GM19193 (cell line): ENCODE measurements around the gene GCLC.
A peak's percentile ranks its signal among the peaks of the same experiment; 100 is the strongest.

ENCODE experiments used
- POLR2A ChIP-seq: IDR thresholded peaks from 4 replicates; pipeline ENCODE4 v1.6.1; 2011; ENCODE audit not compliant: insufficient read depth, insufficient read length; ENCODE audit errors: extremely low read depth

The GCLC gene

DNA sequence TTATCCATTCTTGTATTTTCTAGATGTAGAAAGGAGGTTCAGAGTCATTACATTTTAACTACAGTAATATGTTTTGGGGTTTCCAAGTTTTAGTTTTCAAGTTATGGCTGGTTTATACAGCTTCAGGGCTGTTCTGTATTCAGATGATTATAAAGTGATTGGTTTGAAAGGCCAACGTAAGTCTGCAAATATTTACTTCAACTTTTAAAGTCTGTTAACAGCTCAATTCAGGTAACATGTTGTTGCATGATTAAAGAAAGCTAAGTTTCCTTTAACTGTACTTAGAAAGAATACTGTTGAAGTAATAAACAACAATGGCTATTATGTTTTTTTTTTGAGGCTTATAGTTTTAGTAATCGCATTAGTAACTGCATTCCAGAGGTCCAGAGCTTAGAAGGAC is 22.8 kb upstream of the GCLC start:
- no peak for TF ChIP-seq POLR2A

DNA sequence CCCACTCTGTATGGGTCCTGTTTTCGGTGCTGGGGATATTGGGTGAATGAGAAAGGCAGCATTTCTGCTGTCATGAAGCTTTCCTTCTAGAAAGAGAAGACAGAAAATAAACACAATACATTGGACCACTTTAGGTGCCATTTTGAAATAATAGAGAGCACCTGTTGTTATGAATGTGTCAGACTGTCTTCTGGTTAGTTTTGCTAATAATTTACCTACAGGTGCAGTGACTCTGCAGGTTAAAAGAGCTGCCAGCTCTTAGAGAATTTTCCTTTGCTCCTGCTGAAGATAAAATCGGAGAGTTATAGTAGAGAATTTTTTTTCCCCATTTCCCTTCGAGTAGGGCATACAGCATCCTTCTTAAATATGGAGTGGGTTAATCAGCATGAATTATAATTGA is 21.9 kb upstream of the GCLC start:
- TF ChIP-seq POLR2A: no peak

DNA sequence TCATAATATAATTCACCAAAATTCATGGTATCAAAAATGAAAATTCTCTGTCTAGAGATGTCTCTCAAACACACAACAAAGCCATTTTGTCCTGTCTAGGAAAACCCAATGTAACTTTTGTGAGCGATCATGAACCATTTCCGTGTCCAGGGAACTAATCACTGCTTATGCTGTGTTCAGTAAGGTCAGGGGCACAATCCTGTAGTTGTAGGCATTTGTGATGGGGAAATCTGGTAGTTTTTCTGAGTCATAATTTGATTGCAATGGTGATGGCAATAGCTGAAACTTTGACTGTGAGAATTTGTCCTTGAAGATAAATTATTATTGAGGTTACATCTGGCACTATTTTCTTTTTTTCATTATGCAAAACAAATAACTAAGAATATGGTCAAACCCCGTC is 21.0 kb upstream of the GCLC start:
- TF ChIP-seq POLR2A: no peak

DNA sequence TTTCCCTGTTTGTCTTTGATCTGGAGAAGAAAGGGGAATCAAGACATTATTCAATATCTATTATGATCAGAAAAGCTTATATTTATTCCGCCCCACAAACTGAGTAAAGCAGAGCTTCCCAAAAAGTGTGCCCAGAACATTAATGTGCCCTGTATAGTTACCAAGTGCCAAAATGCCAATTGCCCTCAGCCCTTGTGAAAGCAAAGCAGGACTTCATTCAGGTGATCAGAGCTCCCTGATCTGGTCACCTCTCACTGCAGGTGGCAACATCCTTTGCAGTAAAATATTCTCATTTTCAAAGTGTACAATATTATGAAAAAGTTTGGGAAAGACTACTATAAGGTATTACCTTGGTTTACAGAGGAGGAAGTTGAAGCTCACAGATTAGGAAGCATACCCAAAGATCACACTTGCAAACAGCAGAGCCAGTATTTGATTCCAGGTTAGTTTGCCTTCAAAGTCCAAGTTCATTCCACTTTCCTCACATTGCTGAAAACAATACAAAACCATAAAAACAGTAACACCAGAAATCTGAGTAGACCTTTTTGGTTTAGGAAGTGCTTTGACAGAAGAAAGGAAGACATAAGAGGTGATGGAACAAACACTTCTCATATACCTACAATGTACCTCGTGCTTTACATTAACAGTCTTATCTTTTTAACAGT is 19.6 kb upstream of the GCLC start:
- no peak for TF ChIP-seq POLR2A

DNA sequence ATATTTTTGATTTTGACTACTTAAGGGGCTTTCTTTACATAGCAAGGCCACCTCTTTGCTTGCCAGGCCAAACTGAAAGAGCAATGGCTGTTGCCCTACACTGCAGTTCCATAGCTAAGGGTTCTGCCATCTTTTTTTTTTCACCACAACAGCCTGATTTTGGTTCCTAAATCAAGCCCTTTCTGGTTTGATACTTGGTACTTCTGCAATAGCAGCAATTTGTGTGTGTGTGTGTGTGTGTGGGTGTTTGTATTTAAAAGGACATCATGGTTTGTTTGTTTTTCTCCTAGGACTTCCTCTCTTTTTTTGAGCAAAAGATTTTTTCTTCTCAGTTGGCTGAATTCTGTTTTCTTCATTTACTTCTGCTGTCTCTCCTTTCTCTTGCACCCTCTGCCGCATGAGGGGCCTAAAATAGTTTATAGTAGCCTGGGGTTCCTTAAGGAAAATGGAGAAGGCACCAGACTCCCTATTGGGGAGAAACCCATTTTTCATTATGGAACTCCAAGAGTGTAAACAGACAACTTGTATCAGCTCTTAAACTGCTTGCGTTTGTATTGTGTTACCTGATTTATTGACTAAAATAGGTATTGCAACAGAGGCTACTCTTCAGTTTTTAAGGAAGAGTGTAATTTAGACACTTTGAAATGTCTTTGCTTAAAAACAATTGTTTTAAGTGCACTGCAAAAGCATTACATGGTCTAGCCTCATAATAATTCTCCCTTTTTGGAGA is 12.2 kb upstream of the GCLC start:
- TF ChIP-seq POLR2A: no peak

DNA sequence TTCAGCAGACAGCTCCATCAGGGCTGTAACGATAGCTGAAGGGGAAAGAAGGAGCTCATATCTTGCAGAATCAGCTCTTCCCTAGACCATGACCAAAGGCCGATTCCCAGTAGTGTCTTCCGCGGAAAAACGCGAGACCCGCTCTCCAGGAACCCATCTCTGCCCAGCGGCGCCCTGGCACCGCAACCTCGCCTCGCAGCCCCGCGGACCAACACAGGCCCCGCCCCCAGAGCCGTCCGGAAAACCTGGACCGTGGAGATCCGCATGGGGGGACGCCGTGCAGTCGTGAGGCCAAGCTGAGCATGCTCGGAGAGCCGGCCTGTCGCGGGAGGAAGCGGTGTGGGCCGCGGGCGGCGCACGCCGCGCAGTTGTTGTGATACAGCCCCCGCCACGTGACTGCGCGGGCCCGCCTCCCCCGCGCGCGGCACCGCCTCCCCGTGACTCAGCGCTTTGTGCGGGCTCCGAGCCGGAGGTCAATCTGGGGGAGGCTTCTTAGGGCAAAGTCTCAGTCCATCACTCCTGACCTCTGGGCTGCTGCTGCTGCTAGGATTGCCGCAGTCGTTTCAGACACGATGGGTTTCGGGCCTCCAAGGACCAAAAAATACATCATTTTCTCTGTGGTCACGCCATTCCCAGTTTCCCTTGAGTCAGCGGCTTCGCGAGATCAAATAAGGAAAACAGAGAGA is 3.1 kb upstream of the GCLC start:
- peak; percentile 58 for TF ChIP-seq POLR2A

DNA sequence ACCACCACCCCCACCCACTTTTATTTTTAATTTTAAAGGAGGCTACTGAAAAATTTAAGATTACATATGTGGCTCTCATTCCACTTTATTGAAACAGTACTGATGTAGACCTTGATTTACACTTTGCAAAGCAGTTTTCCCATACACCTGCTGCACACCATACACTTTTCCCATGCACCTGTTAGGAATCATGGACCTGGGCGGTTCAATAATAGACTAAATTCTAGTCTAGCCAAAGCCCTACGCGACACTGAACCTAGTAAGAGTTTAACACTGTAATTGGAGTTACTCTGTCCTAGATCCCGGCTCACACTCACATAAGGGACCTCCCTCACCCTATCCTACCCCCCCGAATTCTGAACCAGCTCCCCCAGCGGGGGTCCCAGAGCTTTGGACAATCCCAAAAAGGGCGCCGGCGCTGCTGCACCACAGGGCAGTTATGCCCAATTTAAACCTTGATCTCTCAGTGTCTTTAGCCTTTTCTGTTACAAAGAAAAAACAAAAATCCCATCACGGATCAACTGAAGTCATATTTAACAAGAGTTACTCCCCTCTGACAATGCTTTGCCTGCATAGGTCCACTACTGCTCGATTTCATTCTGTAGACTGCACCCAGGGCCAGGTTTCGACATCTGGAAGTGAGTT is 2.4 kb upstream of the GCLC start:
- TF ChIP-seq POLR2A: no peak

DNA sequence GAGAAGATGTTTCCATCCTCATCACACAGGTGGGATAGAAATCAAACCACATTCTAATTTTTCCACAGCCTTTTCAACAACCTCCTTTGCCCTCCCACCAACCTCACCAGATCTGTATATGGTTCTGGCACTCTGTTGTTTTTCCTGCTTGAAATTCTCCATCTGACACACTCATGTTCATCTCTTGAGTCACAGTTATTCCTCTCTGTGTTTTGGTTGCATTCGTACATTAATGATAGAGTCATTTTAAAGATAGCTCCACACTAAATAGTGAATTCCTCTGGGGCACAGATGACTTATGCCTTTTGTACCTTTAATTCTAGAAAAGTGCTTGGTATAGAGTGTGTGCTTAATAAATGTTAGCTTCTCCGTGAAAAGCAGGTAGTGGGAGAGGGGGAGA is 1.4 kb upstream of the GCLC start:
- no peak for TF ChIP-seq POLR2A

DNA sequence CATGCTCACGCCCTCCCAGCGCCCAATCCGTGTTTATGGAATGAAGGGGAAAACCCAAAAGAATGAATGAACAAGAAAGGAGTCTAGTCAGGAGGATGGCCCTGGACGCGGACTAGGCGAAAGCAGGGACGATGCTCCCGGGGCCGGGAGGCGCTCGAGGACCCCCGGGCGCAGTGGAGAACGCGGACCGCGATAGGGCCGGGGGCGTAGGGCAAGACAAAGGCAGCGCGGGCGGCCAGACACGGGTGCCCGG is 758 bp downstream of the GCLC start:
- TF ChIP-seq POLR2A: no peak

DNA sequence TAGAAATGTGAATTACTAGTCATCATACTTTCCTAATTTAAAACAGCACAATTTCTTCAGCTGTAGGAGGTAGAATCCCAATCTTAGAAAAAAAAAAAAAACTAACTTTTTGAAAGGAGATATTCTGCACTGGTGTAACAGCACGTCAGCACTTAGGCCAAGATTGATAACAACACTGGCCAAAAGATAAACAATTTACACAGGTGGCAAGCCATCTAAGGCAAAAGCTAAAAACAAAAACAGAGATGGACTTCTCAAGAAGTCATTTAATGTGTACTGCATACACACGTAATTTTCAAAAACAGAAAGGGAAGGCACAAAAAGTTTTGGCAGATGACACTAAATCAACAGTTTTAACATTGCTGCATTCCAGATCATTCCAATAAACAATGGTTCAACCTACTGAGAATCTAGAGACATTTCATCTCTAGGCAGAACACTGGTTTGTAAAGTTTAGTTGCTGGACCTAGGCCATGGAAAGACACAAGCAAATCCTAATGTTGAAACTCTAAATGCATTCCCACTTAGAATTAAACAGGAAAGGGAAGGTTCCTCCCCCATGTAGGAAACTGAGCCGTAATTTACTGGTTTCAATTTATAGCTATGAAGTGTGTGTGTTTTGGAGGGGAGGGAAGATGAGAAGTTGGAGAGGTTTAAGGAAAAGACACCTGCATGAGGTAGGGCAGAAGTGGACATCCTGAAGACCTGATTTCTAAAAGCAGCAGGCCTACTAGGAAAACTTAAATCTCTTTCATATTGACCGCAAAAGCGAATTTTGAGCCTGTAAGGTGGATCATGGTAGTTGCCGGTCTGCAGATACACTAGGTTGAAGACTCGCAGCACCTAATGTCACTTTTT is 1.3 kb downstream of the GCLC start:
- TF ChIP-seq POLR2A: no peak

DNA sequence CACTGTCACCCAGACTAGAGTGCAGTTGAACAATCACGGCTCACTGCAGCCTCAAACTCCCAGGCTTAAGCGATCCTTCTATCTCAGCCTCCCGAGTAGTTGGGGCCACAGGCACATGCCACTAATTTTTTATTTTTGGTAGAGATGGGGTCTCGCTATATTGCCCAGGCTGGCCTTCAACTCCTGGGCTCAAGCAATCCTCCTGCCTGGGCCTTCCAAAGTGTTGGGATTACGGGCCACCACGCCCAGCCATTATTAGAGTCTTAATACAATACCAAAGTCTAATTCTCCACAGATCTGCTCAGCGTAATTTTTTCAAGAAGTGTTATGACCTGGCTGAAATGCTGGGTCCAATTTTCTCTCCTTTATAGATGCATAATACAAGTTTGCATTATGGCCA is 3.0 kb downstream of the GCLC start:
- no peak for TF ChIP-seq POLR2A

DNA sequence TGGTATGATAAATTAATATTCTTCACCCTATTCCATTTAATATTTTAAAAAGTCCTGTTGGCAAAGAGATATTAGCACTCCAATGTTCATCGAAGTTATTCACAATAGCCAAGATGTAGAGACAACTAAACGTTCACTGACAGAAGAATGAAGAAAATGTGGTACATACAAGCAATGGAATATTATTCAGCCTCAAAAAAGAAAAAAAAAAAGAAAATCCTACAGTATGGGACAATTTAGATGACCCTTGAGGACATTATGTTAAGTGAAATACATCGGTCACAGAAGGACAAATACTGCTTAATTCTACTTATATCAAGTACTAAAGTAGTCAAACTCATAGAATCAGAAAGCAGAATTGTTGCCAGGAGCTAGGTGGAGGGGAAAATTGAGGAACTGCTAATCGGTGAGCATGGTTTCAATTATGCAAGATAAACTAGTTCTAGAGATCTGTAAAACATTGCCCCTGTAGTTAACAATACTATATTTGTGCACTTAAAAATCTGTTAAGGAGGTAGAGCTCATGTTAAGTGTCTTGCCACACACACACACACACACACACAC is 4.7 kb downstream of the GCLC start:
- TF ChIP-seq POLR2A: no peak

DNA sequence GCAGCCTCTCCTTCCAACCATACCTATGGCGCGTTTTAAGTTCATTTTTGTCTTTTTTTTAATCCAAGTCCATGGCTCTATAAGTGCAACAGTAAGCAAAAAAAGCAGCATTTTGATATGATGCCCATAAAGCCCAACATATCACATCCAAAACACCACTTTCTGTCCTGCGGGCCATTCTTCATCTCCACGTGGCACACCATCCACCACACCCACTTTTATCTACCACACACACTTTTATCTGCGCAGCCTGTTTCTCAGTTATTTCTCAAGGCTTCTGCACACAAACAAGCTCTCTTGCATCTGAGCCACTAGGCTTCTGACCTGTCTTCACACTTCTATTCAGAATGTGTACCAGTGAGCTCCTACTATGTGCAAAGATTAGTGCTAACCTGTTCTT is 5.3 kb downstream of the GCLC start:
- TF ChIP-seq POLR2A: no peak

DNA sequence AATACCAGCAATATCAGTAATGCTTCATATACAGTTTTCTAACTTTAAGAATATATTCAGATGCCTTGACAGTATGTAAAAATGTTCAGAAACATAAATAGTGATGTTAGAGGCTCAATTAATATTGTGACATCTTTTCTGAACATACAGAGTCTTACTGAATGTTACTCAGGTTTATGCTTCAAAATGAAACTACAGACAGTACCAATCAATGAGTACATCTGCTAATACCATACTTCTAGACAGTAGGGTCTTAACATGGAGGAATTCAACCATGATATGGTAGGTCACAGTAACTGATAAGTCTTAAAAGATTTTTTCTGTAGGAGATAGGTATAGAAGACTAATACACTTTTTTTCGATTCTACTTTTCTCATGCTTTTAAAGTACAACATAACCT is 8.3 kb downstream of the GCLC start:
- no peak for TF ChIP-seq POLR2A

DNA sequence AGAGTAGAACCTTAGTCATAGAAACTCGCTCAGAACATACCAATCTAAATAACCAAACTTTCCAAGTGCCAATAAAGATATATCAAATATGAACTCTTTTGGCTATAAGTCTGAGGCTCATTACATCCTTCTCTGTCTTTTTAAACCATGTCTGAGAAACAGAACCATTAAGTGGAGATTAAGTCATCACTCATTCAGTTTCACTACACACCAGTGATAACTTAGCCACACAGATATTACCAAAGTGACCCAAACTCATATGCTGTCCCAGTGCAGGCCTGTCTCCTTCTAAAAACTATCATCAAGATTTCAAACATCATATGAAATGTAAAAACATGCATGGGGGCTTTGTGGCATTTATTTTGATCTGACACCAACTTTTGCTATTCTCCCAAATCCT is 12.0 kb downstream of the GCLC start:
- no peak for TF ChIP-seq POLR2A
